HepG2 (cell line): ENCODE results near the gene INSR. TPM values are rescaled to one million over a fixed set of nuclear protein-coding genes. Genes with fewer than 3 reads are reported as not detected.
A peak's percentile ranks its signal among the peaks of the same experiment; 100 is the strongest.

ENCODE experiments used
- ATAC-seq: fragments of 200-7000 bp; cut with Tn5 transposase; 3 replicates; pipeline ENCODE4 v1.9.1; 2020; ENCODE audit warnings: mild to moderate bottlenecking, moderate library complexity
- BruUV-seq: library from RNA; stranded (reverse); fragments of 400-500 nt; replicated peaks from 2 replicates; lab custom pipeline; 2021; lab: Mats Ljungman, UMichigan
- CTCF ChIA-PET: fragments of 300-600 bp; formaldehyde crosslinking; extraction: SDS; loops from one replicate; lab custom pipeline; 2021; ENCODE audit warnings: low total read pairs, inconsistent platforms, low intra/inter-chr PET ratio; lab: Yijun Ruan, JAX
- POLR2A ChIA-PET: fragments of 350-600 bp; sonication (Branson Sonifier 250); formaldehyde crosslinking; loops from one replicate; lab custom pipeline; 2020; ENCODE audit warnings: antibody characterized with exemption, inconsistent platforms; lab: Yijun Ruan, JAX
- DNase-seq: peaks from one replicate; pipeline ENCODE4 v3.0.0-alpha.2; 2015; ENCODE audit warnings: low spot score
- FAIRE-seq: peaks from 3 replicates; lab custom pipeline; 2011; peaks lifted over from hg19 to GRCh38; lab: Jason Lieb, UNC
- H2AFZ ChIP-seq: one replicate; pipeline ENCODE4 v1.6.1; 2011; ENCODE audit warnings: low read length, inconsistent platforms
- H3K27ac ChIP-seq: fragments of 300-600 bp; 3 replicates; pipeline ENCODE4 v1.8.0; 2011; ENCODE audit warnings: mixed run types, mild to moderate bottlenecking, mixed read lengths, low read length, inconsistent platforms; ENCODE audit not compliant: insufficient read depth; ENCODE audit errors: extremely low read length
- H3K27me3 ChIP-seq, 2 experiments: fragments of 200-600 bp in 1 of 2; 2 replicates in 1 of 2; 3 replicates in 1 of 2; pipeline versions ENCODE4 v1.6.0 to v1.8.0; 2011; ENCODE audit warnings: low read length in 2 of 2, mild to moderate bottlenecking in 2 of 2, moderate library complexity in 2 of 2, inconsistent platforms in 1 of 2; ENCODE audit not compliant: insufficient read depth in 2 of 2, control insufficient read depth in 1 of 2
- H3K36me3 ChIP-seq, 2 experiments: fragments of 200-600 bp in 1 of 2; replicated peaks in 1 of 2; 2 replicates in 1 of 2; 3 replicates in 1 of 2; pipeline versions ENCODE4 v1.5.1 to v1.8.0; 2011; ENCODE audit warnings: low read length in 2 of 2, inconsistent platforms in 1 of 2; ENCODE audit not compliant: insufficient read depth in 2 of 2, control insufficient read depth in 1 of 2
- H3K4me1 ChIP-seq: 2 replicates; pipeline ENCODE4 v1.5.1; 2012; ENCODE audit warnings: low read length, inconsistent platforms; ENCODE audit not compliant: insufficient read depth
- H3K4me2 ChIP-seq: 2 replicates; pipeline ENCODE4 v1.6.0; 2011; ENCODE audit warnings: low read depth, low read length, inconsistent platforms
- H3K4me3 ChIP-seq, 3 experiments: fragments of 200-600 bp in 1 of 3; sonication (generic), shearing (Covaris generic) in 1 of 3; replicated peaks in 1 of 3; 2 replicates each; pipeline ENCODE4 v1.5.1; 2011 to 2016; ENCODE audit warnings: low read length in 3 of 3, inconsistent platforms in 2 of 3, low read depth in 2 of 3, mild to moderate bottlenecking in 2 of 3, control low read depth in 1 of 3, mixed read lengths in 1 of 3; ENCODE audit not compliant: insufficient read depth in 1 of 3
- H3K79me2 ChIP-seq: one replicate; pipeline ENCODE4 v1.6.1; 2011; ENCODE audit warnings: low read length, inconsistent platforms; ENCODE audit not compliant: insufficient read depth
- H3K9ac ChIP-seq: 2 replicates; pipeline ENCODE4 v1.6.0; 2011; ENCODE audit warnings: mild to moderate bottlenecking, low read depth, low read length, inconsistent platforms; ENCODE audit not compliant: insufficient read depth
- H3K9me3 ChIP-seq: 2 replicates; pipeline ENCODE4 v1.5.1; 2012; ENCODE audit warnings: mild to moderate bottlenecking, low read length
- H4K20me1 ChIP-seq: 2 replicates; pipeline ENCODE4 v1.6.0; 2011; ENCODE audit warnings: inconsistent platforms, mild to moderate bottlenecking, low read length, moderate library complexity; ENCODE audit not compliant: insufficient read depth
- HIVEP1 ChIP-seq: sonication (generic); formaldehyde crosslinking; IDR thresholded peaks from 2 replicates; pipeline ENCODE4 v1.4.0; 2020; ENCODE audit warnings: mild to moderate bottlenecking, missing genetic modification reagents
- HOXA3 ChIP-seq: sonication (generic); formaldehyde crosslinking; IDR thresholded peaks from 2 replicates; pipeline ENCODE4 v1.5.0; 2020; ENCODE audit warnings: missing genetic modification reagents
- KDM3A ChIP-seq: IDR thresholded peaks from 2 replicates; pipeline ENCODE4 v1.6.1; 2018; ENCODE audit warnings: low read depth, missing compliant biosample characterization
- PAWR ChIP-seq: sonication (generic); formaldehyde crosslinking; IDR thresholded peaks from 2 replicates; pipeline ENCODE4 v1.4.0; 2020; ENCODE audit warnings: missing genetic modification reagents, mild to moderate bottlenecking, borderline replicate concordance
- RXRB ChIP-seq: IDR thresholded peaks from 2 replicates; pipeline ENCODE4 v1.6.1; 2016; ENCODE audit warnings: borderline replicate concordance, missing genetic modification reagents, missing compliant biosample characterization
- ZNF607 ChIP-seq: sonication (generic); formaldehyde crosslinking; IDR thresholded peaks from 2 replicates; pipeline ENCODE4 v1.5.1; 2020; ENCODE audit warnings: missing genetic modification reagents, mild to moderate bottlenecking, borderline replicate concordance
- ZNF629 ChIP-seq: sonication (generic); formaldehyde crosslinking; conservative IDR thresholded peaks from 2 replicates; pipeline ENCODE4 v1.5.0; 2020; ENCODE audit warnings: missing genetic modification reagents
- WGBS: methylation state at CpG from one replicate; pipeline ENCODE4 v1.1.6; 2017; ENCODE audit warnings: low lambda C conversion rate; 5-methylcytosine and 5-hydroxymethylcytosine counted together
- in situ Hi-C: cut with HindIII; loops from 2 replicates; pipeline ENCODE4 v1.10.0; 2017; ENCODE audit warnings: low pct_unique_long_range_greater_than_20kb; ENCODE audit not compliant: extremely low pct_ligation_motif_present
- intact Hi-C: fragments of 100-400 bp; cut with micrococcal nuclease; formaldehyde crosslinking; loops from one replicate; pipeline ENCODE4 v1.10.0; 2022; ENCODE audit not compliant: unreplicated experiment
- polyA plus RNA-seq, 8 experiments: library from polyadenylated mRNA; depleted of rRNA in 3 of 8; stranded (reverse) in 7 of 8; unstranded in 1 of 8; fragments of >200 nt; fragmentation: Illumina TruSeq in 4 of 8; extraction: Trizol in 4 of 8; gene quantifications; 2 replicates each; pipeline versions ENCODE4 v1.2.1 to v1.2.3, GENCODE V29; 2011 to 2016; ENCODE audit warnings: low read depth in 4 of 8, missing spikeins in 1 of 8, mixed read lengths in 1 of 8; ENCODE audit not compliant: insufficient read depth in 1 of 8
- total RNA-seq, 5 experiments: library from RNA; depleted of rRNA; stranded (reverse); fragments of >200 nt; fragmentation: Illumina TruSeq; extraction: Trizol; gene quantifications; 2 replicates each; pipeline ENCODE4 v1.2.3, GENCODE V29; 2016; ENCODE audit warnings: low read depth in 1 of 5
- TF ChIP-seq, protein P1 (sequence below): sonication (generic); formaldehyde crosslinking; IDR thresholded peaks from 2 replicates; pipeline ENCODE4 v1.4.0; 2020; ENCODE audit warnings: mild to moderate bottlenecking, missing genetic modification reagents, borderline replicate concordance

The INSR gene
- total and polyA plus RNA-seq, 2 of the 13 experiments (the other 11 are each of a cell fraction or from before 2014, with no cell fraction given), result 24.2 to 29.8 TPM

DNA sequence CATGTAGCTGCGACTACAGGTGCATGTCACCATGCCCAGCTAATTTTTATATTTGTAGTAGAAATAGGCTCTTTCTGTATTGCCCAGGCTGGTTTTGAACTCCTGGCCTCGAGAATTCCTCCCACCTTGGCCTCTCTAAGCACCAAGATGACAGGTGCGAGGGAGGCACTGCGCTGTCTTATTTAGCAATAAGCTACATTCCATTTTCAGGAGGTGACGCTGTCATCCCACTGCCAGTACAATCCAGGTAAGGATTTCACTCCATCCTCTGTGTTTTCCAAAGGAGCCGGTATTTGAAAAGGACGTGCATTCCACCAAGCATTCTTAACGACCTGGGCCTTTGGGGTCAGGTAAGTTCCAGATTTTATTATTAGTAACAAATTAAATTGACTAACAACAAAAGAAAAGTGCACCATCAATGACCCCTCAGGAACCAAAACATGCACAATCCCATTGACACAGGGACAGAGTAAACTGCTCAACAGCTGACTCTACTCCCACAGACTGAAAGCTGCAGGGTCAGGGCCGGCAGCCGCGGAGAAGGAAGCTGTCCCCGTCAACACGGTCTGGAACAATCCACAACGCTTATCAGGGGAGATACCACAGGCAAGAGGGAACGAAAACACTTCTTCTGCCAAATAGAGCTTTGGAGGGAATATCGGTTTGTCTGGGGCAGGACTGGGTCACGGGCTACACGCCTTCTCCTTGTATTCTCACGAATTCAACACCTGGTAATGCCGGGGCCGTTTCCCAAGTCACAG is 82.8 kb downstream of the INSR start (continued):
- TF ChIP-seq, protein P1, sequence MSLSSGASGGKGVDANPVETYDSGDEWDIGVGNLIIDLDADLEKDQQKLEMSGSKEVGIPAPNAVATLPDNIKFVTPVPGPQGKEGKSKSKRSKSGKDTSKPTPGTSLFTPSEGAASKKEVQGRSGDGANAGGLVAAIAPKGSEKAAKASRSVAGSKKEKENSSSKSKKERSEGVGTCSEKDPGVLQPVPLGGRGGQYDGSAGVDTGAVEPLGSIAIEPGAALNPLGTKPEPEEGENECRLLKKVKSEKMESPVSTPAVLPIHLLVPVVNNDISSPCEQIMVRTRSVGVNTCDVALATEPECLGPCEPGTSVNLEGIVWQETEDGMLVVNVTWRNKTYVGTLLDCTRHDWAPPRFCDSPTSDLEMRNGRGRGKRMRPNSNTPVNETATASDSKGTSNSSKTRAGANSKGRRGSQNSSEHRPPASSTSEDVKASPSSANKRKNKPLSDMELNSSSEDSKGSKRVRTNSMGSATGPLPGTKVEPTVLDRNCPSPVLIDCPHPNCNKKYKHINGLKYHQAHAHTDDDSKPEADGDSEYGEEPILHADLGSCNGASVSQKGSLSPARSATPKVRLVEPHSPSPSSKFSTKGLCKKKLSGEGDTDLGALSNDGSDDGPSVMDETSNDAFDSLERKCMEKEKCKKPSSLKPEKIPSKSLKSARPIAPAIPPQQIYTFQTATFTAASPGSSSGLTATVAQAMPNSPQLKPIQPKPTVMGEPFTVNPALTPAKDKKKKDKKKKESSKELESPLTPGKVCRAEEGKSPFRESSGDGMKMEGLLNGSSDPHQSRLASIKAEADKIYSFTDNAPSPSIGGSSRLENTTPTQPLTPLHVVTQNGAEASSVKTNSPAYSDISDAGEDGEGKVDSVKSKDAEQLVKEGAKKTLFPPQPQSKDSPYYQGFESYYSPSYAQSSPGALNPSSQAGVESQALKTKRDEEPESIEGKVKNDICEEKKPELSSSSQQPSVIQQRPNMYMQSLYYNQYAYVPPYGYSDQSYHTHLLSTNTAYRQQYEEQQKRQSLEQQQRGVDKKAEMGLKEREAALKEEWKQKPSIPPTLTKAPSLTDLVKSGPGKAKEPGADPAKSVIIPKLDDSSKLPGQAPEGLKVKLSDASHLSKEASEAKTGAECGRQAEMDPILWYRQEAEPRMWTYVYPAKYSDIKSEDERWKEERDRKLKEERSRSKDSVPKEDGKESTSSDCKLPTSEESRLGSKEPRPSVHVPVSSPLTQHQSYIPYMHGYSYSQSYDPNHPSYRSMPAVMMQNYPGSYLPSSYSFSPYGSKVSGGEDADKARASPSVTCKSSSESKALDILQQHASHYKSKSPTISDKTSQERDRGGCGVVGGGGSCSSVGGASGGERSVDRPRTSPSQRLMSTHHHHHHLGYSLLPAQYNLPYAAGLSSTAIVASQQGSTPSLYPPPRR, result no peak
- TF ChIP-seq ZNF607 (CRISPR knock-in tag) (no peak), HOXA3 (CRISPR knock-in tag) (0 out of 2 replicates have a peak, but pooled peaks have one; percentile 20), PAWR (CRISPR knock-in tag) (no peak), HIVEP1 (no peak), RXRB (CRISPR knock-in tag) (no peak)

DNA sequence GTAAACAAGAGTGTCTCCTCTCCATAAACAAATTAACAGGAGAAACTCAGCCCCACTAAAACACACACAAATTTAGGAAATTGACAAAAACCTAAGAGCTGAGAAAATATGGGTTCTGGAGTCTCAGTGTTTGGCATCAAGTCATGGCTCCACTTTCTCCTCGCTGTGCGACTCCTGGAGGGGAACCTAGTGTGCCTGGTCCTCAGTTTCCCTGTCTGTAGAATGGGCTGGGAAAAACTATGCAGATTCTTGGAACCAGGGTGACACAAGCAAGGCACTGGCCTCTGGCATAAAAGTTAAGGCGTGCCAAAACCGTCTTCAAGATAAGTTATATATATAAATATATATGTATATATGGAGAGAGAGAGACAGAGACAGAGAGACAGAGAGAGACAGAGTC is 83.9 kb downstream of the INSR start:
- Histone ChIP-seq H2AFZ (no peak overlapping the region), H3K27ac (no peak overlapping the region), H3K4me3 (no peak overlapping the region), H3K27me3 (no peaks in the 10 kb centered on the region), H4K20me1 (peaks cover 17% of the 10 kb centered on the region; the same call in 1 of the 2 replicates), H3K4me2 (no peak overlapping the region), H3K9ac (no peak overlapping the region), H3K4me1 (peaks cover 76% of the 10 kb centered on the region), H3K9me3 (no peaks in the 10 kb centered on the region), H3K79me2 (peaks cover 46% of the 10 kb centered on the region), H3K36me3 (no peaks in the 10 kb centered on the region; a peak in 1 of 5 replicates)
- ChIA-PET CTCF (no interaction called here), POLR2A (interaction anchor here (1.4 kb wide), 1 partner anchor 83 kb away, joined by 3 read pairs; the partner anchor contains the start of gene INSR)
- over 99% methylated on average over 4 of the region's 4 CpGs for WGBS
- DNase-seq (no peak), ATAC-seq (no peak), FAIRE-seq (no peak)
- peak; percentile 84 for TF ChIP-seq ZNF629 (CRISPR knock-in tag)
- no peak for TF ChIP-seq KDM3A (CRISPR knock-in tag)
- BruUV-seq, result no TSS peak
- intact Hi-C loops (no loop called here), in situ Hi-C loops (no loop called here)
